NCI-H146 (cell line): Measurements from ENCODE around the gene SRP19.
"Not testable (repeated sequence)": the region's sequence is repeated elsewhere in the genome, so short reads cannot be mapped to it uniquely, and the experiment has no call there.

ENCODE experiments used
- DNase-seq: peaks from one replicate; lab custom pipeline; 2025; lab: John Stamatoyannopoulos, UW

SRP19 gene

GRCh38 chr5:112870966-112871365 is 9.9 kb downstream of the SRP19 start:
- DNase-seq: no peak

GRCh38 chr5:112876362-112876761 is 15.3 kb downstream of the SRP19 start:
- DNase-seq: no peak

- no peak for DNase-seq
Observed at GRCh38 chr5:112878101-112878500, 17.0 kb downstream of the SRP19 start.

GRCh38 chr5:112878760-112879159 is 17.7 kb downstream of the SRP19 start:
- DNase-seq: no peak

- DNase-seq: no peak
Observed at GRCh38 chr5:112880219-112880964, 19.3 kb downstream of the SRP19 start.

- no peak for DNase-seq
Observed at GRCh38 chr5:112883192-112883591, 22.1 kb downstream of the SRP19 start.

- DNase-seq: no peak
Observed at GRCh38 chr5:112885001-112885400, 23.9 kb downstream of the SRP19 start.

- no peak for DNase-seq
Observed at GRCh38 chr5:112886975-112887374, 25.9 kb downstream of the SRP19 start.

- not testable (repeated sequence) for DNase-seq
Observed at GRCh38 chr5:112892066-112892465, 31.0 kb downstream of the SRP19 start.

- no peak for DNase-seq
Observed at GRCh38 chr5:112892776-112893175, 31.7 kb downstream of the SRP19 start.

- no peak for DNase-seq
Observed at GRCh38 chr5:112895682-112896081, 34.6 kb downstream of the SRP19 start.

GRCh38 chr5:112902561-112902960 is 41.5 kb downstream of the SRP19 start:
- DNase-seq: no peak

- DNase-seq: not testable (repeated sequence)
Observed at GRCh38 chr5:112904996-112905395, 43.9 kb downstream of the SRP19 start.

- DNase-seq: no peak
Observed at GRCh38 chr5:112906637-112907036, 45.5 kb downstream of the SRP19 start.

- no peak for DNase-seq
Observed at GRCh38 chr5:112907166-112907631, 46.1 kb downstream of the SRP19 start.

GRCh38 chr5:112908854-112909253 is 47.8 kb downstream of the SRP19 start:
- DNase-seq: no peak

- DNase-seq: no peak
Observed at GRCh38 chr5:112910529-112910928, 49.4 kb downstream of the SRP19 start.

- DNase-seq: no peak
Observed at GRCh38 chr5:112914584-112914983, 53.5 kb downstream of the SRP19 start.

GRCh38 chr5:112915831-112916230 is 54.7 kb downstream of the SRP19 start:
- no peak for DNase-seq

- DNase-seq: no peak
Observed at GRCh38 chr5:112917453-112917995, 56.4 kb downstream of the SRP19 start.

GRCh38 chr5:112918136-112918535 is 57.0 kb downstream of the SRP19 start:
- DNase-seq: no peak

- DNase-seq: no peak
Observed at GRCh38 chr5:112918679-112919078, 57.6 kb downstream of the SRP19 start.
